Transverse colon (tissue), 4 donors: ENCODE data around the gene DMRTC2. TPM values are rescaled to one million over a fixed set of nuclear protein-coding genes. Genes with fewer than 3 reads are reported as not detected.

Experiments
- DNase-seq: peaks from one replicate; pipeline ENCODE4 v3.0.0-alpha.2; 2019
- H3K27ac ChIP-seq, 4 donors: fragments of 200-600 bp; sonication (generic); 2 replicates each; pipeline ENCODE4 v1.5.1; 2016 to 2018; ENCODE audit warnings: inconsistent platforms in 4 of 4
- H3K27me3 ChIP-seq: fragments of 200-600 bp; sonication (generic); 2 replicates; pipeline ENCODE4 v1.5.1; 2017; ENCODE audit warnings: inconsistent platforms
- H3K36me3 ChIP-seq, 4 donors: fragments of 200-600 bp; sonication (generic); 2 replicates each; pipeline ENCODE4 v1.5.1; 2017 to 2019; ENCODE audit warnings: inconsistent platforms in 4 of 4
- H3K4me1 ChIP-seq, 4 donors: fragments of 200-600 bp; sonication (generic); 2 replicates each; pipeline ENCODE4 v1.5.1; 2017 to 2020; ENCODE audit warnings: inconsistent platforms in 4 of 4
- H3K4me3 ChIP-seq, 4 donors: fragments of 200-600 bp; sonication (generic); 1 replicate in 1 of 4; 2 replicates in 3 of 4; pipeline versions ENCODE4 v1.5.1 to v1.6.1; 2017 to 2019; ENCODE audit warnings: inconsistent platforms in 4 of 4
- H3K9me3 ChIP-seq, 2 donors: fragments of 200-600 bp; sonication (generic); 2 replicates each; pipeline ENCODE4 v1.5.1; 2017 to 2019; ENCODE audit warnings: inconsistent platforms in 2 of 2
- CTCF ChIP-seq, 5 experiments: fragments of 200-600 bp in 3 of 5; fragments of 450-650 bp in 2 of 5; sonication (generic) in 3 of 5; IDR thresholded peaks; 1 replicate in 2 of 5; 2 replicates in 3 of 5; pipeline ENCODE4 v1.5.1; 2016 to 2017; ENCODE audit warnings: antibody characterized with exemption in 5 of 5, inconsistent platforms in 3 of 5, mild to moderate bottlenecking in 2 of 5, moderate library complexity in 1 of 5
- EP300 ChIP-seq: sonication (generic); formaldehyde crosslinking; IDR thresholded peaks from one replicate; pipeline ENCODE4 v1.6.1; 2017; ENCODE audit warnings: antibody characterized with exemption, low read depth
- POLR2A ChIP-seq: fragments of 450-650 bp; IDR thresholded peaks from one replicate; pipeline ENCODE4 v1.6.1; 2016; ENCODE audit warnings: antibody characterized with exemption, mild to moderate bottlenecking, moderate library complexity
- POLR2AphosphoS5 ChIP-seq, 3 donors: sonication (generic); formaldehyde crosslinking; IDR thresholded peaks; one replicate each; pipeline ENCODE4 v1.6.1; 2016; ENCODE audit warnings: antibody characterized with exemption in 3 of 3
- WGBS, 2 donors: methylation state at CpG; one replicate each; pipeline ENCODE4 v1.1.5; 2018; ENCODE audit warnings: low coverage in 1 of 2; 5-methylcytosine and 5-hydroxymethylcytosine counted together
- in situ Hi-C, 4 donors: fragments of 200-750 bp; cut with MboI; loops; one replicate each; pipeline versions ENCODE4 v1.15.0 to v1.15.1; 2017; ENCODE audit warnings: low sequenced_read_pairs in 3 of 4, low pct_ligation_motif_present in 1 of 4, low pct_unique_long_range_greater_than_20kb in 1 of 4
- intact Hi-C: fragments of 100-400 bp; cut with DNase I; formaldehyde crosslinking; loops from one replicate; pipeline ENCODE4 v1.15.1; 2023; ENCODE audit warnings: low total_unique reads
- total RNA-seq, 4 donors: library from RNA; depleted of rRNA; stranded (reverse); fragments of >200 nt; gene quantifications; one replicate each; pipeline ENCODE4 v1.1.0, GENCODE V29; 2016

DMRTC2 gene
- total RNA-seq, 4 donors from 2014 or later, result not detected

GRCh38 chr19:41886761-41887710 is 42.2 kb downstream of the DMRTC2 start:
- Histone ChIP-seq H3K36me3 (peaks cover 0 to 12% (median 4%) of the 10 kb centered on the region in 4 donors), H3K27ac (peak overlapping the region; percentile 56 to 91 (median 60)), H3K9me3 (no peaks in the 10 kb centered on the region), H3K27me3 (no peaks in the 10 kb centered on the region), H3K4me1 (peaks cover 23 to 48% (median 38%) of the 10 kb centered on the region in 4 donors), H3K4me3 (peak overlapping the region in 1 of 4 donors; percentile 31)
- TF ChIP-seq CTCF (IDR thresholded peaks at IDR 0.05), result no peak
- TF ChIP-seq POLR2AphosphoS5 (IDR thresholded peaks at IDR 0.05), result peak in 2 of 3 donors; percentile 3
- TF ChIP-seq POLR2A, result peak; percentile 28
- no peak for TF ChIP-seq EP300
- peak; percentile 51 for DNase-seq
- 45 to 59% methylated on average over 8 to 13 of the region's 13 CpGs for WGBS, 2 donors
- intact Hi-C loops, result no loop called here
- in situ Hi-C loops, result no loop called here

GRCh38 chr19:41887711-41888382 is 43.0 kb downstream of the DMRTC2 start:
- Histone ChIP-seq H3K36me3 (peaks cover 0 to 12% (median 4%) of the 10 kb centered on the region in 4 donors), H3K4me3 (peak overlapping the region in 1 of 4 donors; percentile 31), H3K27me3 (no peaks in the 10 kb centered on the region), H3K4me1 (peaks cover 23 to 41% (median 33%) of the 10 kb centered on the region in 4 donors), H3K27ac (peak overlapping the region; percentile 56 to 91 (median 60)), H3K9me3 (no peaks in the 10 kb centered on the region)
- 24 to 30% methylated on average over 5 to 17 of the region's 17 CpGs for WGBS, 2 donors
- in situ Hi-C loops (no loop called here), intact Hi-C loops (no loop called here)
- TF ChIP-seq EP300 (no peak), POLR2A (no peak), CTCF (IDR thresholded peaks at IDR 0.05) (peak in 3 of 5 experiments; percentile 14 to 57 (median 14)), POLR2AphosphoS5 (IDR thresholded peaks at IDR 0.05) (no peak)
- peak; percentile 77 for DNase-seq

- in situ Hi-C loops, result no loop called here
- intact Hi-C loops, result no loop called here
- H3K27ac ChIP-seq, result no peak overlapping the region
- no peak for TF ChIP-seq CTCF (IDR thresholded peaks at IDR 0.05)
- peaks cover 0 to 12% (median 4%) of the 10 kb centered on the region in 4 donors for H3K36me3 ChIP-seq
- H3K4me3 ChIP-seq, result no peak overlapping the region
- H3K27me3 ChIP-seq, result no peaks in the 10 kb centered on the region
- H3K9me3 ChIP-seq, result no peaks in the 10 kb centered on the region
- no peak for DNase-seq
- WGBS, 2 donors, result 95% methylated on average over 12 of the region's 12 CpGs; no CpG with 5 or more reads in 1 of the 2 donors
- H3K4me1 ChIP-seq, result peaks cover 23 to 41% (median 31%) of the 10 kb centered on the region in 4 donors
Observed at GRCh38 chr19:41888926-41889325, 44.1 kb downstream of the DMRTC2 start.

- Histone ChIP-seq H3K27ac (no peak overlapping the region), H3K4me1 (peaks cover 20 to 36% (median 26%) of the 10 kb centered on the region in 4 donors), H3K36me3 (peaks cover 0 to 12% (median 6%) of the 10 kb centered on the region in 4 donors), H3K27me3 (no peaks in the 10 kb centered on the region), H3K4me3 (no peak overlapping the region), H3K9me3 (no peaks in the 10 kb centered on the region)
- in situ Hi-C loops, result no loop called here
- intact Hi-C loops, result no loop called here
- no peak for DNase-seq
- 80 to 91% methylated on average over 1 to 8 of the region's 8 CpGs for WGBS, 2 donors
- TF ChIP-seq EP300, result no peak
- no peak for TF ChIP-seq POLR2AphosphoS5 (IDR thresholded peaks at IDR 0.05)
- TF ChIP-seq POLR2A, result no peak
- TF ChIP-seq CTCF (IDR thresholded peaks at IDR 0.05), result no peak
Observed at GRCh38 chr19:41889896-41890295, 45.1 kb downstream of the DMRTC2 start.
